GM19463 (cell line): ENCODE measurements around the gene NOSIP.

Experiments used
- ATAC-seq: cut with Tn5 transposase; IDR thresholded peaks from one replicate; pipeline ENCODE4 v1.9.1; 2021; ENCODE audit warnings: mild to moderate bottlenecking, moderate library complexity; ENCODE audit not compliant: unreplicated experiment

The NOSIP gene

DNA sequence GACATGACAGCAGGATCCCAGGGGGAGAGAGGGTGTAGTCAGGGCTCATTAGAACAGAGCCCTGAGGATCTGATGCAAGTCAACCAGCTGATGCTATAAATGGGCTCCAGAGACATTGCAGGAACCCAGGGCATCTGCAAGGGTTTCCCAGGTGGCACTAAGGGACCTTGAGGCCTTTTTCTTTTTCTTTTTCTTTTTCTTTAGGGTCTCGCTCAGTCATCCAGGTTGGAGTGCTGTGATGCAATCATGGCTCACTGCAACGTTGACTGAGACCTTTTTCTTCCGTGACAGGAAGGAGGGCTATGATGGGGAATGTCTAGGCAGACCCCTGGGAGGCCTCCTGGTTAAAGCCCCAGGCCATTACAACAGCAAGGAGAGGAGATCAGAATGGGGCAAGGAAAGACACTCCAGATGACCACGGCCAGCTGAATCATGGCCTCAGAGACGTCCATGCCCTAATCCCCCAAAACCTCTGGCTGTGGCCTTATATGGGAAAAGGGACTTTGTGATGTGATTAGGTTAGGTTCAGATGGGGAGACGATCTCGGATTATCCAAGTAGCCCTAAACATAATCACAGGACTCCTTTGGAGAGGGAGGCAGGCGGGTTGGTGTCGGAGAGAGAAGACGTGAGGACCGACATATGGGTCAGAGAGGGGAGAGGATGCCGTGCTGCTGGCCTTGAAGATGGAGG, 72.4 kb downstream of the NOSIP start:
- no peak for ATAC-seq

- ATAC-seq, result no peak
These were observed 73.7 kb downstream of the NOSIP start for GRCh38 chr19:49506575-49507105.
